ENCODE results near the gene GTF2B. TPM values are rescaled to one million over a fixed set of nuclear protein-coding genes. Genes with fewer than 3 reads are reported as not detected.
A peak's percentile ranks its signal among the peaks of the same experiment; 100 is the strongest.
"Not testable (repeated sequence)": the region's sequence is repeated elsewhere in the genome, so short reads cannot be mapped to it uniquely, and the experiment has no call there.

GTF2B gene, protein sequence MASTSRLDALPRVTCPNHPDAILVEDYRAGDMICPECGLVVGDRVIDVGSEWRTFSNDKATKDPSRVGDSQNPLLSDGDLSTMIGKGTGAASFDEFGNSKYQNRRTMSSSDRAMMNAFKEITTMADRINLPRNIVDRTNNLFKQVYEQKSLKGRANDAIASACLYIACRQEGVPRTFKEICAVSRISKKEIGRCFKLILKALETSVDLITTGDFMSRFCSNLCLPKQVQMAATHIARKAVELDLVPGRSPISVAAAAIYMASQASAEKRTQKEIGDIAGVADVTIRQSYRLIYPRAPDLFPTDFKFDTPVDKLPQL
- total RNA-seq (2014; rRNA removed; shearing (Covaris generic)): 42.5 and 56.3 TPM in 2 replicates

DNA sequence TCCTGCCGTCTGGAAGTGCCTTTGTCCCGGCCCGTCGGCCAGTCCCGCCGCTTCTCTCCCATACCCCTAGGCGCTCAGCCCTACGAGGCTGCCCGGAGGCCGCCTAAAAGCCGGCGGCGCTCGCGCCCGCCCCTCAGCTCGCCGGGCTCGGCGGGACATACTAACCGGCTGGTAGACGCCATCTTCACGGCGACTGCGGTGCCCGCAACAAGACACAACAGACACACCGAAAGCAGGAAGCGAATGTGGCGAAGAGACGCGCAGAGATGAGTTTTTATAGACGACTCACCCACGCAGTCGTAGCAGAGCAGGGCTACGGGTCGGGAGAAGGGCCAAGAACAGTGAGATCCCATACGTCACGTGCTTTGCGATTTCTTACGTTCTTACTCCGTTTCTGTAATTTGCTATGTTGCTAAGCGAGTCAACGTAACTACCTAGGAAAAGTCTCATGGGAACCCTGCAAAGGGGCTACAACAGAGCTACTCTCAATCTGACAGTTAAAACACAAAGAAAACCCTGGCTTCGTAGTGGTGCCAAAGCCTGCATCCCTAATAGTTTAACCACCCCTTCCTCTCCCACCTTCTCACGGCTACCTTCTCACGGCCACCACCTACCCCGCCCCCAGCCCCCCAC is at the start of gene GTF2B:
Gene GTF2B, minus strand, starts transcription at position 250 of the 633 bp plus-strand sequence. Its CDS starts 68 bp downstream, at position 182.
- peak; percentile 86 for DNase-seq (ENCODE audit: low spot score)

DNA sequence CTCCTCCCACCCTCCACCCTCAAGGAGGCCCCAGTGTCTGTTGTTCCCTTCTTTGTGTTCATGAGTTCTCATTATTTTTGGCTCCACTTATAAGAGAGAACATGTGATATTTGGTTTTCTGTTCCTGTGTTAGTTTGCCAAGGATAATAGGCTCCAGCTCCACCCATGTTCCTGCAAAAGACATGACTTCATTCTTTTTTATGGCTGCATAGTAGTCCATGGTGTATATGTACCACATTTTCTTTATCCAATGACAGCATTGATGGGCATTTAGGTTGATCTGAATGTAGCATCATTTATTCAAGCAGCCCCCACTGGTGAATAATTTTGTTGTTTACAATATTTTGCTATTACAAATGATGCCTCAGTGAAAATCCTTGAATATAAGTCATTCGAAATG is 47.2 kb upstream of the GTF2B start:
- DNase-seq (ENCODE audit: low spot score): not testable (repeated sequence)

DNA sequence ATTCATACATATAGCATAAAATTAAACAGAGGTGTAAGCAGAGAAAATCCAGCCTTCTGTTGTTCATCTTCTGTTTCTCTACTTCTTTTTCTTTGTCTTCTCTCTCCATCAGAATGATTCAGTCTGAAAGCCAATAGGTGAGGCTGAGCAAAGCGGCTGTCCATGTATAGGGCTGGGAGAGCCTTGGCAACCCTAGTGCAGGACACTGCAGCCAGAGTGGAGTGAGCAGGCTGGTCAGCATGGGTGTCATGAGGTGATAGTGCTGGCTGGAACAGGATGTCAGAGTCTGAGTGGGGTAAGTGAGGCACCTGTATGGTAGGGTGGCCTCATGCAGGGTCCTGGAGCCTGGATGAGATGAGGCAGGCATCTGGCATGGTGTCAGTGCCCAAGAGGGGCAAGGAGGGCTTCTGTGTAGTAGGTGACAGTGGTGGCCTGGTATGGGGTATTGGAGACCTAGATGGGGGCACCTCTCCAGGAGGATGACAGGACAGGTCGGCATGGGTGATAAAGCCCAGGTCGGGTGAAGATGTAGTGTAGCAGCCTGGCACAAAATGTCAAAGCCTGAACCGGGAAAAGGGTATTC is 45.5 kb upstream of the GTF2B start:
- no peak for DNase-seq (ENCODE audit: low spot score)

DNA sequence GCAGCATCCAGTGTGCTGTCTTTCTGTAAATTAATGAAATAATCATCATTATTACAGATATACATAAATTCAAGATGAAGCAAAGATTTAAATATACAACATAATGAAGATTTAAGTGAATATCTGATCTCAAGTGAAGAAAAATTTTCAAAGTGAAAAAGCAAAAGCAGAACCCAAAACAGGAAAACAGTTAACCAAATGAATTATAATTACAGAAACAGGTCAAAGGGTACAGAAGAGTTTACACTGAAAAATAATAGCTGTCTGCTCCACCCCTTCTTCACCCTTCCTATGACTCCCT is 44.8 kb upstream of the GTF2B start:
- no peak for DNase-seq (ENCODE audit: low spot score)

DNA sequence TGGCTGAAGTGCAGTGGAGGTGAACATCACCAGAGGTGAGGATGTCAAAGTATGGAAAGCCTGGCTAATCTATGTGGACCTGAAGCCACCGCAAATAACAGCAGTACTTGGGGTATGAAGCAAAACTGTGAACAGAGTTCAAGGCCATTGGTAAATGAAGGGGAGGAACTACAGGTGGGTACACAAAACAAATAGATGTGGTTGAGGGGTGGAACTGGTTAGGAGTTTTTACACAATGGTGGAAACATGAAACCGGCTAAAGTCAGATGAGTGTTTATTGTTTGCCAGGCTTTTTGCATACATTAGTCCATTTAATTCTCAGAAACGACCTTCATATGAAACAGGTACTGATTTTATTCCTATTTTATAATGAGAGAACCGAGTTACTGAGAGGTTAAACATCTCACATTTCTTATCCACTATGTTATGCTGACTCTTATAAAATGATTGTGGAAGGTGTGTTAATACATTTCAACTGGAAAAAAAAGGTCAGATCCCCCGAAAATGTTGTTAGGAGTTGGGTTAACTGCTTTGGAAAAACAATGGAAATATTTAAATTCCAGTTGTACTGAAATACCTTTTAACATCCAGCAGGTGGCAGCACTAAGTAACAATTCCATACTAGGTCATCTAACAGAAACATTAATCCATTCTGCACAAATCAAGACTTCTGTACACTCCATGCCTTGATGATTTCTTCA is 44.3 kb upstream of the GTF2B start:
- DNase-seq (ENCODE audit: low spot score): peak; percentile 23

DNA sequence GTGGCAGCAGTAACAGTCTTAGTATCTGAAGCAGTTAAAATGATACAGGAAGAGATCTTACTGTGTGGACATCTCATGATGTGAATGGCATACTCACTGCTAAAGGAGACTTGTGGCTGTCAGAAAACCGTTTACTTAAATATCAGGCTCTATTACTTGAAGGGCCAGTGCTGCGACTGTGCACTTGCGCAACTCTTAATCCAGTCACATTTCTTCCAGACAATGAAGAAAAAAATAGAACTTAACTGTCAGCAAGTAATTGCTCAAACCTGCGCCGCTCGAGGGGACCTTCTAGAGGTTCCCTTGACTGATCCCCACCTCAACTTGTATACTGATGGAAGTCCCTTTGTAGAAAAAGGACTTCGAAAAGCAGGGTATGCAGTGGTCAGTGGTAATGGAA is 38.8 kb upstream of the GTF2B start:
- DNase-seq (ENCODE audit: low spot score): not testable (repeated sequence)

DNA sequence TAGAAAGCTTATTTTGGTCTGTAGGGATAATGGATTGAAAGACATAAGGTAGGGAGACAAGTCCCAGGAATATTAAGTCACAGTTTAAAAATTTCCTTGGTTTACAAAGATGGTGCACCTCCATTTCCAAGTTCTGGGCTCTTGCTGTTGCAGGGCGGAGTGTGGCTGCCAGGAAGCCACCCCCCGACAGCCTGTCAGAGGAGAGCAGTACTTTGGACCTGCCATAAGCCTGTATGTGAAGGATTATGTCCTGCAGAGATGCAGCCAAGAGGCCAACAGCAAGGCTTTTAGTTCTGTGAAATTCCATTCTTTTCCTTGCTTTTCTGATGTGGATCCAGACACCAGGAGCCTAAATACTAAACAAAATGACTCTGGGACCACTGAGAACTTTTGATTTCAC is 31.9 kb upstream of the GTF2B start:
- no peak for DNase-seq (ENCODE audit: low spot score)

DNA sequence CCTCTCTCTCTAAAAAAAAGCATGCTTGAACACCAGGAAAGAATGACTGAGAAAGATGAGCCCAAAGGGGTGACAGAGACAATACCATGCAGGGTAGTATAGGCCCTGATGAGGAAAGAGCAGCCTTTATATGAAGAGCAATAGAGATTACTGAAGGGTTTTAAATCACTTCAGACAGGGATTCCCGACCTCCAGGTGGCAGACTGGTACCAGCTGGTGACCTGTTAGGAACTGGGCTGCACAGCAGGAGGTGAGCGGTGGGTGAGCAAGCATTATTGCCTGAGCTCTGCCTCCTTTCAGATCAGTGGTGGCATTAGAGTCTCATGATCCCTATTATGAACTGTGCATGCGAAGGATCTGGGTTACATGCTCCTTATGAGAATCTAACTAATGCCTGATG is 30.8 kb upstream of the GTF2B start:
- no peak for DNase-seq (ENCODE audit: low spot score)

DNA sequence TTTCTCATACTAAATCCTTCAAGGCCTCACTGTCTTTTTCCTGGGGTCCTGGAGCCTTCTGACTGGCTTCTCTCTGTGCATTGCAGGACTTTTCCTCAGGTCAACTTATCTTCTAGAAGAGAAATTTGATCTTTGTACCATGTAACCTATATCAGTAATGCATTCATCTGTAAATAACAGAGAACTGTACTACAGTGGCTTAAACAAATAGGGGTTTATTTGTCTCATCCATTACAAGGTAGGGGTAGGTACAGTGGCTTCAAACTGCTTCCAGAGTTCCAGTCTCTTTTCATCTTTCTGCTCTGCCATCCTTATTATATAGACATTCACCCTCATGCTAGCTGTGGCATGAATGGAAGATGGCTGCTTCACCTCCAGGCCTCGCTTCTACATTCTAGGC is 29.5 kb upstream of the GTF2B start:
- no peak for DNase-seq (ENCODE audit: low spot score)

DNA sequence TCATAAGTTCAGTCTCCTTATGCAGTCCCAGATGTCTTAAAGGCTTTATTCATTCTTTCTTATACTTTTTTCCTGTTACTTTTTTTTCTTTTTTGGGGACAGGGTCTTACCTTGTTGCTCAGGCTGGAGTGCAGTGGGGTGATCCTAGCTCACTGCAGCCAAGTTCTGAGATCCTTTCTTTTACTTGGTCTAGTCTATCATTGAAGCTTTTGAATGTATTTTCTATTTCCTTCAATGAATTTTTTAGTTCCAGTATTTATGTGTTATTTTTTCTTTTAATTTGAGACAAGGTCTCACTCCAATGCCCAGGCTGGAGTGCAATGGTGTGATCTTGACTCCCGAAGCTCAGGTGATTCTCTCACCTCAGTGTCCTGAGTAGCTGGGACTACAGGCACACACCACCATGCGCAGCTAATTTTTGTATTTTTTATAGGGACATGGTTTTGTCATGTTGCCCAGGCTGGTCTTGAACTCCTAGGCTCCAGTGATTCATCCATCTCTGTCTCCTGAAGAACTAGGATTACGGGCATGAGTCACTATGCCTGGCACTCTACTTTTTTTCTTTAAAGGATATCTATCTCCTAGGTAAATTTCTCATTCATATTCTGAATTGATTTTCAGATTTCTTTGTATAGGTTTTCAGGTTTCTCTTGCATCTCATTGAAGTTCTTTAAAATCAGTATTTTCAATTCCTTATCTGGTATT is 26.1 kb upstream of the GTF2B start:
- no peak for DNase-seq (ENCODE audit: low spot score)

DNA sequence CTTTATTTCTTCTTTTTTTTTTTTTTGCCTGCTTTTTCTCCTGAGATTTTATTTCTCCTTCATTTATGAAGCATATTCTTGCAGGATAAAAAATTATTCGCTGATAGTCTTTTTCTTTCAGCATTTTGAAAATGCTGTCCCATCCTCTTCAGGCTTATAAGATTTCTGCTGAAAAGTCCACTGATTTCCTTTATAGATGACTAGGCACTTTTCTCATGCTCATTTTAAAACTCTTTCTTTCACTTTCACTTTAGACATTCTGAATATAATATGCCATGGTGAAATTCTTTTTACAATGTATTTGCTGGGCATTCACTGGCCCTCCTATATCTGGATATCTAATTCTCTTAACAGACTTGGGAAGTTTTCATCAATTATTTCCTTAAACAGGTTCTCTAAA is 25.5 kb upstream of the GTF2B start:
- no peak for DNase-seq (ENCODE audit: low spot score)

DNA sequence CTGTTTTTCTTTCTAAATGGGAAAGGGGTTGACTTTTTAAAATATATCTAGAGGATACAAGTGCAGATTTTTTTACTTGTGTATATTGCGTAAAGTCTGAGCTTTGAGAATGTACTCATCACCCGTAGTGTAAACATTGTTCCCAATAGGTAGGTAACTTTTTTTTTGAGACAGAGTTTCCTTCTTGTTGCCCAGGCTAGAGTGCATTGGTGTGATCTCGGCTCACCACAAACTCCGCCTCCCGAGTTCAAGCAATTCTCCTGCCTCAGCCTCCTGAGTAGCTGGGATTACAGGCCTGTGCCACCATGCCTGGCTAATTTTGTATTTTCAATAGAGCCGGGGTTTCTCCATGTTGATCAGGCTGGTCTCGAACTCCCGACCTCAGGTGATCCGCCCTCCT is 20.4 kb upstream of the GTF2B start:
- not testable (repeated sequence) for DNase-seq (ENCODE audit: low spot score)

DNA sequence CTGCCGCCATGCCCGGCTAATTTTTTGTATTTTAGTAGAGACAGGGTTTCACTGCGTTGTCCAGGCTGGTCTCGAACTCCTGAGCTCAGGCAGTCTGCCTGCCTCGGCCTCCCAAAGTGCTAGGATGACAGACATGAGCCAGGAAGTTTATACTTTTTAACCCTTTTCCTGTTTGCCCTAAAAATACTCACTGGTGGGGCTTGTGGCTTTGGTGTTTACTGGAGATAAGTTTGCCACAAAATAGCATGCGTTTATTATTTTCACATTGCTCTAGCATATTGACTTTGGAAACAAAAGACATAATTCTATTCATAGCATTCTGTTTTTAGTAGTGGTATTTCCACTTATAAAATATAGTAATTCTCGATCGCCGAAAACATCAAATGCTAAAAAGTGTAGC is 19.8 kb upstream of the GTF2B start:
- DNase-seq (ENCODE audit: low spot score): no peak

DNA sequence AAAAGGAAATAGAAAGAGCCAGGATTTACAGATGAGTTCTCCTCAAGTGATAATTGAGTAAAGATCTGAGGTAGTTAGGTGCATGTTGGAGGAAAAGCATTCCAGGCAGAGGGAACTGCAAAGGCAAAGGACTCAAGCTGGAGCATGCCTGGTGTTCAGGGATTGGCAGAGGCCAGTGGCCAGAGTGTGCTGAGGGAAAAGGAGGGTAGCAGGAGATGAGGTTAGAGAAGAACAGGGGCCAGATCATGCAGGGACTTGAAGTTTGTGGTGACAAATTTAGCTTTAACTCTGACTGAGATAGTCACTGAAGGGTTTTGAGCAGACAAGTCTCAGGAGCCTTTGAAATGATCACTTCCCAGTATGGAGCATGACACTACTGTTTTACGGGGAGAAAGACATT is 19.0 kb upstream of the GTF2B start:
- DNase-seq (ENCODE audit: low spot score): no peak

DNA sequence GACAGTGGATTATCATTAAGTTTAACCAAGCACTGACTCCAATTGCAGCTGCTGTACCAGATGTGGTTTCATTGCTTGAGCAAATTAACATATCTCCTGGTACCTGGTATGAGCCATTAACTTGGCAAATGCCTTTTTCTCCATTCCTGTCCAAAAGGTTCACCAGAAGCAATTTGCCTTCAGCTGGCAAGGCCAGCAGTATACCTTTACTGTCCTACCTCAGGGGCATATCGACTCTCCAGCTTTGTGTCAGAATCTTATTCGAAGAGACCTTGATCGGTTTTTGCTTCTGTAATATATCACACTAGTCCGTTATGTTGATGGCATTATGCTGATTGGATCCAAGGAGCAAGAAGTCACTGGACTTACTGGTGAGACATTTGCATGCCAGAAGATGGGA is 9.5 kb upstream of the GTF2B start:
- no peak for DNase-seq (ENCODE audit: low spot score)

DNA sequence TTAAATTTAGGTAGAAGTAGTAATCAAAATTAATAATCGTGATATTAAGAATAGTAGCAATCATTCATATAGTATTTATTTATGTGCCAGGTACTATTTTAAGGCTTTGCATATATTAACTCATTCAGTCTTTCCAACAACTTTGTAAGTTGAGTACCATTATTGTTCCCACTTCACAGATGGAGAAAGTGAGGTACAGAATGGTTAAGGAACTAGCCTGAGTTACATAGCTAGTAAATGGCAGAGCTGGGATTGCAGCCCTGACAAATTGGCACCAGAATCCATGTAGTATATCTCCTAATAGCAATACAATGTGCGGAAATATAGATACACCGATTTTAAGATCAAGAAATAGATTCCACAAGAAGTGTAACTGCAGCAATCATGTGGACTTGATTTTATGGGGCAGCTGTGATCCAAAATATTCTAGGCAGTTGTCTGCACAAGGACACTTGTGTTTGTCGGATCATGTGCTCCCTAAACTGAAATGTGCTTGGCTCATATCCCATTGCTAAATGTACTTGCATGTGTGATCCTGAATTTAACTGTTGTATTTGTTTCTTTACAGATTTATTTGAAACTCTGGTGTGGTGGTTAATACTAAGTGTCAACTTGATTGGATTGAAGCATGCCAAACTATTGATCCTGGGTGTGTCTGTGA is 5.8 kb upstream of the GTF2B start:
- DNase-seq (ENCODE audit: low spot score): no peak

DNA sequence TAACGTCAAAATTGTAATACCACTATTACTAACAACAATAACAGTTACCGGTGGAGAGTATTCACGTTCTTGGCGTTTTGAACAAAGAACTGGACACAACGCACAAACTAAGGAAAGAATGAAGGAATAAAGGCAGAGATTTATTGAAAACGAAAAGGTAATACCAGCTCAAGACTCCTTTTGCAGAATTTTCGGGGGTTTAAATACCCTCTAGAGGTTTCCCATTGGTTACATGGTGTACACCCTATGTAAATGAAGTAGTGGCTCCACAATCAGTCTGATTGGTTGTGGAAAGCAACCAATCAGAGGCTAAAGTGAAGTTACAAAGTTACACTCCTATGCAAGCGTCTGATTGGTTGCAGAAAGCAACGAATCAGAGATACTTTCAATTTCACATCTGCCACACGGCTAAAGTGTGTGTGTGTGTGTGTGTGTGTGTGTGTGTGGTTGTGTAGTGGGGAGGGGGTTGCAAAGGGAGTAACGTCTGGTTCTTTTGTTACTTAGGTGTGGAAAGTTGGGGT is 1.1 kb upstream of the GTF2B start:
- DNase-seq (ENCODE audit: low spot score): peak; percentile 12

DNA sequence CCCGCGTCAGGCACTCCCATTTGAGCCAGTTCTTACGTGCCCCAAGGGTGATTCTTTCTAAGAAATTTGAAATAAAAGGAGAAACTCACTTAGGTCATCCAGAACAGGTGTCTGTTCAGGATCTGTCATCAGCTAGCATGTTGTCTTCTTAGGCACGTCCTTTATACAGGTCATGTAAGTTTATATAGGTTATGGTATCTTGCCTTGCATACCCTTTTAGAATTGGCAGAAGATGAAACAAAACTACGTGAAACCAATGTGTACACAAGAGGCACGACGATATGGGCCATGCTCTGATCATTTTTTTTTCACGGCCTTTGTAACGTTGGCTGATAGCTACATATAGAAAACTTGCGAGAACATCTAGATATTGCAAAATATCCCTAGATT is 579 bp upstream of the GTF2B start:
- no peak for DNase-seq (ENCODE audit: low spot score)

DNA sequence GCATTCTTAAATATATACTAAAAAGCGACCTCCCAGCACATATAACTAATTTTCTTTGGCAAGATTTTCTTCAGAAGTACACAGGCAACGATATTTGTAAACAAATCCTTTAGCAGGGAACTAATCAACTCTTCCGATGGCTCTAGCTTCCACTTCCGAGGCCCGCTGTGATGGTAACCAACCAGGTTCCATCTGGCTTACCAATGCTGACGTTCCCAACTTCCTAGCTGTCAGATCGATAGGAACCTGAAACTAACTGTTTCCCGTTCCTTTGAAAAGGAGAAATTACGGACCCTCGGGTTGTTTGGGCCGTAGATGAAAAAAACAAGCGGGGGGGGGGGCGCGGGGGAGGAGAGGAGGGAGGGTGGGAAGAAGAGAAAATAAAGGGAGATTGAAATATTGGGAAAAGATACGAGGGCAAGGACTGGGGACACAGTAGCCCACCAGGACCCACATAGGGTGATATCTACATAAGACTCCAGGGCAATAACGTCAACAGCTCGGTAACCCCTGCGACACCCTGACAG is 513 bp downstream of the GTF2B start:
- no peak for DNase-seq (ENCODE audit: low spot score)

DNA sequence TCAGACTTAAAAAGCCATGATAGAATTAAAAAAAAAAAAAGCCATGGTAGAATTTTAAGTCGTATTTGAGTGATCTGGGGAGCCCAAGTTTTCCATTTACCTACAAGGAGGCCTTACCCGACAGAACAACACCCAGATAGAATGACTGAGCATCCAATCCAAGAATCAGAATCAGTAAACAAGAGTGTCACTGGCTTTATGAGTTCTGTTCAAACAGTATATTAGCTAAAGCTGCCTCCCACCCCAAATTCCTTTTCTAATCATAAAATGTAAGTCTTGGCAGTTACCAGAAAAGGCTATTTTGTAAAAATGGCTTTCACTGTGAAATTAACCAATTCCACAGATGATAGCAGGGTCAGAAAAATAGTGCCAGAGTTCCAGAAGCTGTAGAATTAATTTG is 1.2 kb downstream of the GTF2B start:
- no peak for DNase-seq (ENCODE audit: low spot score)

DNA sequence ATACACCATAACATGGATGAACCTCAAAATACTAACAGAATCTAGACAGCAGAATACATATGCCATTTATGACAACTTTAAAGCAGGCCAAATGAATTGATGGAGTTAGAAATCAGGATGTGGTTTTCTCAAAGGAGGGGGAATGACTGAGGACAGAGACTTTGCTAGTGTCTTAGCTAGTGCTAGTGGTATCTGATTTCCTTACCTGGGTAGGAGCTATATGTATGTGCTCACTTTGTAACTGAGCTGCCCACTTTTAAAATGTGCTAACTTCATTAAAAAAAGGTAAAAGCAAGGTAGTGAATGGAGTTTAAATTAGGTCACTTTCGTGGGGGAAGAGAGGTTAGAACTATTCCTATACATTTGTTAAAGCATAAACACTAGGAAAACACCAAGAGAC is 2.6 kb downstream of the GTF2B start:
- no peak for DNase-seq (ENCODE audit: low spot score)
